Activated T-cell treated with anti-CD3 and anti-CD28 coated beads, Interleukin-2, amount 50 U/mL, for 4 hours (primary cell): ENCODE results near the gene CPLX1. TPM values are rescaled to one million over a fixed set of nuclear protein-coding genes. Genes with fewer than 3 reads are reported as not detected.
"Not testable (repeated sequence)": the region's sequence is repeated elsewhere in the genome, so short reads cannot be mapped to it uniquely, and the experiment has no call there.

Source experiments
- ATAC-seq, 2 donors: fragments of 200-7000 bp; cut with Tn5 transposase; one replicate each; pipeline ENCODE4 v1.10.0; 2021
- DNase-seq: peaks from one replicate; pipeline ENCODE4 v3.0.0-alpha.2; 2020
- H3K27me3 Mint-ChIP-seq: one replicate; pipeline ENCODE4 v1.8.0; 2021; ENCODE audit warnings: low read depth, mixed read lengths
- H3K36me3 Mint-ChIP-seq: one replicate; pipeline ENCODE4 v1.8.0; 2022; ENCODE audit warnings: mixed read lengths; ENCODE audit not compliant: insufficient read depth
- H3K4me1 Mint-ChIP-seq: one replicate; pipeline ENCODE4 v1.8.0; 2021; ENCODE audit warnings: low read depth, mixed read lengths
- H3K4me3 Mint-ChIP-seq: one replicate; pipeline ENCODE4 v1.8.0; 2021; ENCODE audit warnings: mild to moderate bottlenecking, moderate library complexity, mixed read lengths
- H3K9me3 Mint-ChIP-seq: one replicate; pipeline ENCODE4 v1.8.0; 2021; ENCODE audit warnings: mixed read lengths
- total RNA-seq, 3 donors: library from RNA; stranded (reverse); gene quantifications; one replicate each; pipeline ENCODE4 v1.2.1, GENCODE V29; 2021

The CPLX1 gene
- total RNA-seq, 3 donors from 2014 or later: 0.50 to 1.0 (median 0.58) TPM

GRCh38 chr4:751676-752075 is 74.3 kb downstream of the CPLX1 start:
- no peak for DNase-seq
- Mint-ChIP-seq H3K36me3 (peaks cover 18% of the 10 kb centered on the region), H3K4me3 (no peak overlapping the region), H3K27me3 (no peaks in the 10 kb centered on the region), H3K4me1 (peaks cover 2% of the 10 kb centered on the region), H3K9me3 (no peaks in the 10 kb centered on the region)
- ATAC-seq: no peak

- Mint-ChIP-seq H3K27me3 (no peaks in the 10 kb centered on the region), H3K4me3 (no peak overlapping the region), H3K4me1 (peaks cover 2% of the 10 kb centered on the region), H3K36me3 (peaks cover 18% of the 10 kb centered on the region), H3K9me3 (no peaks in the 10 kb centered on the region)
- no peak for ATAC-seq
- no peak for DNase-seq
Measured at GRCh38 chr4:749698-750666, 75.9 kb downstream of the CPLX1 start.

- peaks cover 15% of the 10 kb centered on the region for H3K36me3 Mint-ChIP-seq
- H3K4me3 Mint-ChIP-seq: no peak overlapping the region
- H3K4me1 Mint-ChIP-seq: no peaks in the 10 kb centered on the region
- DNase-seq: no peak
- no peaks in the 10 kb centered on the region for H3K27me3 Mint-ChIP-seq
- ATAC-seq: no peak
- H3K9me3 Mint-ChIP-seq: no peaks in the 10 kb centered on the region
Measured at GRCh38 chr4:748461-748860, 77.5 kb downstream of the CPLX1 start.

GRCh38 chr4:747546-748170 is 78.3 kb downstream of the CPLX1 start:
- H3K36me3 Mint-ChIP-seq: peaks cover 15% of the 10 kb centered on the region
- no peak for ATAC-seq

GRCh38 chr4:744212-744841 is 81.6 kb downstream of the CPLX1 start:
- ATAC-seq (no peak), DNase-seq (no peak)
- no peak overlapping the region for H3K4me3 Mint-ChIP-seq
- H3K27me3 Mint-ChIP-seq: no peaks in the 10 kb centered on the region
- peaks cover 10% of the 10 kb centered on the region for H3K36me3 Mint-ChIP-seq
- H3K9me3 Mint-ChIP-seq: no peaks in the 10 kb centered on the region
- no peaks in the 10 kb centered on the region for H3K4me1 Mint-ChIP-seq

More at GRCh38 chr4:747546-748170, 78.3 kb downstream of the CPLX1 start:
- H3K27me3 Mint-ChIP-seq: no peaks in the 10 kb centered on the region
- H3K4me1 Mint-ChIP-seq: no peaks in the 10 kb centered on the region
- no peak overlapping the region for H3K4me3 Mint-ChIP-seq
- no peaks in the 10 kb centered on the region for H3K9me3 Mint-ChIP-seq
- DNase-seq: no peak

- Mint-ChIP-seq H3K9me3 (no peaks in the 10 kb centered on the region), H3K4me1 (no peaks in the 10 kb centered on the region), H3K36me3 (peaks cover 10% of the 10 kb centered on the region), H3K27me3 (no peaks in the 10 kb centered on the region), H3K4me3 (no peak overlapping the region)
- ATAC-seq: no peak
- DNase-seq: no peak
Measured at GRCh38 chr4:743463-744211, 82.3 kb downstream of the CPLX1 start.

GRCh38 chr4:742742-743311 is 83.1 kb downstream of the CPLX1 start:
- Mint-ChIP-seq H3K4me1 (no peaks in the 10 kb centered on the region), H3K9me3 (no peaks in the 10 kb centered on the region), H3K27me3 (no peaks in the 10 kb centered on the region), H3K36me3 (peaks cover 7% of the 10 kb centered on the region), H3K4me3 (no peak overlapping the region)
- peak; percentile 79 for DNase-seq
- ATAC-seq: peak; percentile 89 to 96

- DNase-seq (no peak), ATAC-seq (peak in 1 of 2 donors; percentile 18)
- no peaks in the 10 kb centered on the region for H3K27me3 Mint-ChIP-seq
- H3K4me3 Mint-ChIP-seq: no peak overlapping the region
- H3K4me1 Mint-ChIP-seq: no peaks in the 10 kb centered on the region
- H3K36me3 Mint-ChIP-seq: peaks cover 9% of the 10 kb centered on the region
- no peaks in the 10 kb centered on the region for H3K9me3 Mint-ChIP-seq
Measured at GRCh38 chr4:742096-742741, 83.7 kb downstream of the CPLX1 start.

- Mint-ChIP-seq H3K4me3 (no peak overlapping the region), H3K4me1 (no peaks in the 10 kb centered on the region), H3K9me3 (no peaks in the 10 kb centered on the region), H3K27me3 (no peaks in the 10 kb centered on the region), H3K36me3 (peaks cover 9% of the 10 kb centered on the region)
- ATAC-seq (no peak), DNase-seq (no peak)
Measured at GRCh38 chr4:740656-741282, 85.2 kb downstream of the CPLX1 start.

GRCh38 chr4:740011-740410 is 85.9 kb downstream of the CPLX1 start:
- H3K36me3 Mint-ChIP-seq: peaks cover 13% of the 10 kb centered on the region
- ATAC-seq (no peak), DNase-seq (no peak)
- H3K9me3 Mint-ChIP-seq: no peaks in the 10 kb centered on the region
- no peaks in the 10 kb centered on the region for H3K4me1 Mint-ChIP-seq
- no peak overlapping the region for H3K4me3 Mint-ChIP-seq
- no peaks in the 10 kb centered on the region for H3K27me3 Mint-ChIP-seq

GRCh38 chr4:739569-739968 is 86.4 kb downstream of the CPLX1 start:
- peaks cover 15% of the 10 kb centered on the region for H3K36me3 Mint-ChIP-seq
- DNase-seq: no peak
- no peaks in the 10 kb centered on the region for H3K27me3 Mint-ChIP-seq

GRCh38 chr4:738781-739280 is 87.1 kb downstream of the CPLX1 start:
- H3K27me3 Mint-ChIP-seq: no peaks in the 10 kb centered on the region
- no peak overlapping the region for H3K4me3 Mint-ChIP-seq
- peaks cover 15% of the 10 kb centered on the region for H3K36me3 Mint-ChIP-seq
- no peaks in the 10 kb centered on the region for H3K4me1 Mint-ChIP-seq
- DNase-seq (no peak), ATAC-seq (no peak)
- H3K9me3 Mint-ChIP-seq: no peaks in the 10 kb centered on the region

More at GRCh38 chr4:739569-739968, 86.4 kb downstream of the CPLX1 start:
- no peaks in the 10 kb centered on the region for H3K9me3 Mint-ChIP-seq
- no peak overlapping the region for H3K4me3 Mint-ChIP-seq
- ATAC-seq: no peak
- no peaks in the 10 kb centered on the region for H3K4me1 Mint-ChIP-seq

GRCh38 chr4:736561-736960 is 89.4 kb downstream of the CPLX1 start:
- not testable (repeated sequence) for H3K27me3 Mint-ChIP-seq, DNase-seq, H3K4me1 Mint-ChIP-seq, H3K4me3 Mint-ChIP-seq, ATAC-seq, H3K9me3 Mint-ChIP-seq
- peaks cover 21% of the 10 kb centered on the region for H3K36me3 Mint-ChIP-seq
